ENCODE data around the gene WWP2. TPM values are rescaled to one million over a fixed set of nuclear protein-coding genes. Genes with fewer than 3 reads are reported as not detected.

The WWP2 gene
- total RNA-seq, 2 experiments from 2014 or later, result 30.3 to 43.4 TPM

DNA sequence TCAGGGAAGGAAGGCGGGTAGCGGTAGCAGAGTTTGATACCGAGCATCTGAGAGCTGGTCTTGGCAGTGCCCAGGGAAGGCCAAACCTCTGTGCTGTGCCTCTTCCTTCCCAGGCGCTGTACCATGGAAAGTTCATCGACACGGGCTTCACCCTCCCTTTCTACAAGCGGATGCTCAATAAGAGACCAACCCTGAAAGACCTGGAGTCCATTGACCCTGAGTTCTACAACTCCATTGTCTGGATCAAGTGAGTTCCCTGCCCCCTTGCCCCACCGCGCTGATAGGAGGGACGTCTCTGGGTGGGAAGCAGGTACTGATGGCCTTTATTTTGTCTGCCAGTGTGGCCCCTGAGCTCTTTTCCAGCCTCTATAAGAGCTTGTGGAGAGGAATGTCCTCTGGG is 173.6 kb downstream of the WWP2 start:
- intact Hi-C loops (cut with micrococcal nuclease; ENCODE audit: unreplicated experiment), result no loop called here
- Histone ChIP-seq H3K4me1 (ENCODE audit: insufficient read depth, low read length, poor library complexity, severe bottlenecking) (no peaks in the 10 kb centered on the region), H4K20me1 (ENCODE audit: insufficient read depth, low read length) (no peaks in the 10 kb centered on the region), H3K4me3 (ENCODE audit: low read depth, low read length, poor library complexity, severe bottlenecking) (no peak overlapping the region), H3K4me2 (ENCODE audit: low read length) (no peak overlapping the region), H3K36me3 (ENCODE audit: insufficient read depth, low read length) (peaks cover 22% of the 10 kb centered on the region), H3K27ac (ENCODE audit: low read depth, low read length, poor library complexity, severe bottlenecking) (no peak overlapping the region), H3K79me2 (ENCODE audit: insufficient read depth, low read depth, low read length) (no peaks in the 10 kb centered on the region), H2AFZ (ENCODE audit: low read length) (no peak overlapping the region), H3K9me2 (ENCODE audit: insufficient read depth, low read length) (no peaks in the 10 kb centered on the region), H3K9me3 (ENCODE audit: low read length) (no peaks in the 10 kb centered on the region)
- POLR2A ChIA-PET, result no interaction called here
- no peak for TF ChIP-seq EZH2phosphoT487 (IDR thresholded peaks at IDR 0.05; ENCODE audit: borderline replicate concordance, low read depth, low read length)
- TF ChIP-seq, protein P1, sequence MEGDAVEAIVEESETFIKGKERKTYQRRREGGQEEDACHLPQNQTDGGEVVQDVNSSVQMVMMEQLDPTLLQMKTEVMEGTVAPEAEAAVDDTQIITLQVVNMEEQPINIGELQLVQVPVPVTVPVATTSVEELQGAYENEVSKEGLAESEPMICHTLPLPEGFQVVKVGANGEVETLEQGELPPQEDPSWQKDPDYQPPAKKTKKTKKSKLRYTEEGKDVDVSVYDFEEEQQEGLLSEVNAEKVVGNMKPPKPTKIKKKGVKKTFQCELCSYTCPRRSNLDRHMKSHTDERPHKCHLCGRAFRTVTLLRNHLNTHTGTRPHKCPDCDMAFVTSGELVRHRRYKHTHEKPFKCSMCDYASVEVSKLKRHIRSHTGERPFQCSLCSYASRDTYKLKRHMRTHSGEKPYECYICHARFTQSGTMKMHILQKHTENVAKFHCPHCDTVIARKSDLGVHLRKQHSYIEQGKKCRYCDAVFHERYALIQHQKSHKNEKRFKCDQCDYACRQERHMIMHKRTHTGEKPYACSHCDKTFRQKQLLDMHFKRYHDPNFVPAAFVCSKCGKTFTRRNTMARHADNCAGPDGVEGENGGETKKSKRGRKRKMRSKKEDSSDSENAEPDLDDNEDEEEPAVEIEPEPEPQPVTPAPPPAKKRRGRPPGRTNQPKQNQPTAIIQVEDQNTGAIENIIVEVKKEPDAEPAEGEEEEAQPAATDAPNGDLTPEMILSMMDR (conservative IDR thresholded peaks at IDR 0.05; ENCODE audit: low read length), result no peak
- no TSS peak for BruUV-seq (replicated peaks)
- CTCF ChIA-PET (ENCODE audit: unreplicated experiment), result no interaction called here
- no peak for DNase-seq (ENCODE audit: low spot score)

DNA sequence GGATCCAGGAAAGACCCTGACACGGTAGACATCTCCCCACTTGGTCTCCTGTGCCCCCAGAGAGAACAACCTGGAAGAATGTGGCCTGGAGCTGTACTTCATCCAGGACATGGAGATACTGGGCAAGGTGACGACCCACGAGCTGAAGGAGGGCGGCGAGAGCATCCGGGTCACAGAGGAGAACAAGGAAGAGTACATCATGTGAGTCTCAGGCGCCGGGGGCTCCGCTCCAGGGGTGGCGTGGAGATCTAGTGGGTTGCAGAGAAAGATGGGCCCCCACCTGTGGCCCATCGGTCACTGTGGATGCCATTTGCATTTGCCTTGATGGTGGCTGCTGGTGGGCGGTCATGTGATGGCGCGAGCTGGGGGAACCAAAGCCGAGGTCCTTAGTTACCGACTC is 174.1 kb downstream of the WWP2 start:
- Histone ChIP-seq H3K36me3 (ENCODE audit: insufficient read depth, low read length) (peaks cover 20% of the 10 kb centered on the region), H3K4me2 (ENCODE audit: low read length) (no peak overlapping the region), H3K79me2 (ENCODE audit: insufficient read depth, low read depth, low read length) (no peaks in the 10 kb centered on the region), H3K9me2 (ENCODE audit: insufficient read depth, low read length) (no peaks in the 10 kb centered on the region), H3K27ac (ENCODE audit: low read depth, low read length, poor library complexity, severe bottlenecking) (no peak overlapping the region), H3K4me1 (ENCODE audit: insufficient read depth, low read length, poor library complexity, severe bottlenecking) (no peaks in the 10 kb centered on the region), H4K20me1 (ENCODE audit: insufficient read depth, low read length) (no peaks in the 10 kb centered on the region), H2AFZ (ENCODE audit: low read length) (no peak overlapping the region), H3K9me3 (ENCODE audit: low read length) (no peaks in the 10 kb centered on the region), H3K4me3 (ENCODE audit: low read depth, low read length, poor library complexity, severe bottlenecking) (no peak overlapping the region)
- no peak for DNase-seq (ENCODE audit: low spot score)
- CTCF ChIA-PET (ENCODE audit: unreplicated experiment), result no interaction called here
- intact Hi-C loops (cut with micrococcal nuclease; ENCODE audit: unreplicated experiment), result no loop called here
- BruUV-seq (replicated peaks), result no TSS peak
- POLR2A ChIA-PET, result no interaction called here
- TF ChIP-seq, protein P1 (conservative IDR thresholded peaks at IDR 0.05; ENCODE audit: low read length), result no peak

GRCh38 chr16:69936751-69937211 is 174.6 kb downstream of the WWP2 start:
- Histone ChIP-seq H3K36me3 (ENCODE audit: insufficient read depth, low read length) (peaks cover 17% of the 10 kb centered on the region), H3K9me2 (ENCODE audit: insufficient read depth, low read length) (no peaks in the 10 kb centered on the region), H3K9me3 (ENCODE audit: low read length) (no peaks in the 10 kb centered on the region), H3K4me1 (ENCODE audit: insufficient read depth, low read length, poor library complexity, severe bottlenecking) (no peaks in the 10 kb centered on the region), H3K27ac (ENCODE audit: low read depth, low read length, poor library complexity, severe bottlenecking) (no peak overlapping the region), H4K20me1 (ENCODE audit: insufficient read depth, low read length) (no peaks in the 10 kb centered on the region), H2AFZ (ENCODE audit: low read length) (no peak overlapping the region), H3K79me2 (ENCODE audit: insufficient read depth, low read depth, low read length) (no peaks in the 10 kb centered on the region), H3K4me2 (ENCODE audit: low read length) (no peak overlapping the region), H3K4me3 (ENCODE audit: low read depth, low read length, poor library complexity, severe bottlenecking) (no peak overlapping the region)
- ChIA-PET CTCF (ENCODE audit: unreplicated experiment) (no interaction called here), POLR2A (no interaction called here)
- no peak for DNase-seq (ENCODE audit: low spot score)
- BruUV-seq (replicated peaks), result no TSS peak
- TF ChIP-seq, protein P1 (conservative IDR thresholded peaks at IDR 0.05; ENCODE audit: low read length), result no peak
- TF ChIP-seq EZH2phosphoT487 (IDR thresholded peaks at IDR 0.05; ENCODE audit: borderline replicate concordance, low read depth, low read length), result no peak
- intact Hi-C loops (cut with micrococcal nuclease; ENCODE audit: unreplicated experiment), result no loop called here

All from OCI-LY7 (cell line).